ENCODE data around the gene CHRNB4. TPM values are rescaled to one million over a fixed set of nuclear protein-coding genes. Genes with fewer than 3 reads are reported as not detected.

Gene CHRNB4
- total and polyA plus RNA-seq, 4 donors: not detected

GRCh38 chr15:78673917-78674444 is 33.0 kb upstream of the CHRNB4 start:
- TF ChIP-seq HNF4G (IDR thresholded peaks at IDR 0.05) (no peak), REST (IDR thresholded peaks at IDR 0.05) (no peak), CTCF (IDR thresholded peaks at IDR 0.05; ENCODE audit: low read depth, low read length, missing input control) (no peak), GABPA (IDR thresholded peaks at IDR 0.05 in 1 of 2, conservative IDR thresholded peaks at IDR 0.05 in 1 of 2) (no peak), ZBTB33 (IDR thresholded peaks at IDR 0.05) (no peak), JUND (IDR thresholded peaks at IDR 0.05) (no peak), NR2F2 (IDR thresholded peaks at IDR 0.05) (no peak), ATF3 (IDR thresholded peaks at IDR 0.05) (no peak), FOXA1 (IDR thresholded peaks at IDR 0.05) (no peak), HNF4A (conservative IDR thresholded peaks at IDR 0.05) (no peak), FOXA2 (IDR thresholded peaks at IDR 0.05) (no peak)
- H3K4me3 ChIP-seq (ENCODE audit: low read depth in 1 of 3, low read length in 3 of 3): no peak overlapping the region
- no peaks in the 10 kb centered on the region for H3K36me3 ChIP-seq (ENCODE audit: control insufficient read depth in 4 of 4, insufficient read depth in 3 of 4, low read depth in 1 of 4, low read length in 3 of 4)
- H3K27me3 ChIP-seq (ENCODE audit: control insufficient read depth in 4 of 4, insufficient read depth in 4 of 4, low read length in 3 of 4): no peaks in the 10 kb centered on the region
- 95% methylated on average over 3 of the region's 3 CpGs for WGBS
- no peak for DNase-seq (ENCODE audit: low spot score)
- H3K9me3 ChIP-seq (ENCODE audit: control insufficient read depth in 4 of 4, low read length in 3 of 4): no peaks in the 10 kb centered on the region
- no peak overlapping the region for H3K9ac ChIP-seq (ENCODE audit: low read depth in 1 of 2, low read length in 2 of 2)
- H3K4me1 ChIP-seq (ENCODE audit: control insufficient read depth in 4 of 4, insufficient read depth in 4 of 4, low read length in 3 of 4): peaks cover 0 to 3% (median under 1%) of the 10 kb centered on the region in 4 donors
- H3K27ac ChIP-seq (ENCODE audit: low read depth in 1 of 2, low read length in 2 of 2): no peak overlapping the region

- 68% methylated on average over 4 of the region's 4 CpGs for WGBS
- no peaks in the 10 kb centered on the region for H3K27me3 ChIP-seq (ENCODE audit: control insufficient read depth in 4 of 4, insufficient read depth in 4 of 4, low read length in 3 of 4)
- no peak overlapping the region for H3K27ac ChIP-seq (ENCODE audit: low read depth in 1 of 2, low read length in 2 of 2)
- TF ChIP-seq TAF1 (conservative IDR thresholded peaks at IDR 0.05): no peak
- TF ChIP-seq HNF4A (conservative IDR thresholded peaks at IDR 0.05): no peak
- no peak for TF ChIP-seq ATF3 (IDR thresholded peaks at IDR 0.05)
- no peak for TF ChIP-seq REST (IDR thresholded peaks at IDR 0.05)
- no peak for TF ChIP-seq YY1 (IDR thresholded peaks at IDR 0.05)
- no peak for TF ChIP-seq EGR1 (IDR thresholded peaks at IDR 0.05; ENCODE audit: low read depth in 2 of 2)
- TF ChIP-seq NR2F2 (IDR thresholded peaks at IDR 0.05): no peak
- no peak for TF ChIP-seq RXRA (IDR thresholded peaks at IDR 0.05)
- no peak for TF ChIP-seq MAX (IDR thresholded peaks at IDR 0.05)
- TF ChIP-seq FOXA2 (IDR thresholded peaks at IDR 0.05): no peak
- TF ChIP-seq JUND (IDR thresholded peaks at IDR 0.05): no peak
- TF ChIP-seq GABPA (IDR thresholded peaks at IDR 0.05 in 1 of 2, conservative IDR thresholded peaks at IDR 0.05 in 1 of 2): no peak
- no peak for TF ChIP-seq FOXA1 (IDR thresholded peaks at IDR 0.05)
- TF ChIP-seq CTCF (IDR thresholded peaks at IDR 0.05; ENCODE audit: low read depth, low read length, missing input control): no peak
- no peak for TF ChIP-seq SP1 (IDR thresholded peaks at IDR 0.05)
- no peak for TF ChIP-seq HNF4G (IDR thresholded peaks at IDR 0.05)
Measured at GRCh38 chr15:78673476-78673875, 32.5 kb upstream of the CHRNB4 start.

More at GRCh38 chr15:78673476-78673875, 32.5 kb upstream of the CHRNB4 start:
- H3K9me3 ChIP-seq (ENCODE audit: control insufficient read depth in 4 of 4, low read length in 3 of 4): no peaks in the 10 kb centered on the region
- no peak for DNase-seq (ENCODE audit: low spot score)
- no peak overlapping the region for H3K4me3 ChIP-seq (ENCODE audit: low read depth in 1 of 3, low read length in 3 of 3)
- H3K9ac ChIP-seq (ENCODE audit: low read depth in 1 of 2, low read length in 2 of 2): no peak overlapping the region
- H3K36me3 ChIP-seq (ENCODE audit: control insufficient read depth in 4 of 4, insufficient read depth in 3 of 4, low read depth in 1 of 4, low read length in 3 of 4): no peaks in the 10 kb centered on the region
- H3K4me1 ChIP-seq (ENCODE audit: control insufficient read depth in 4 of 4, insufficient read depth in 4 of 4, low read length in 3 of 4): no peaks in the 10 kb centered on the region
